ENCODE measurements around the gene DPAGT1.

The DPAGT1 gene

DNA sequence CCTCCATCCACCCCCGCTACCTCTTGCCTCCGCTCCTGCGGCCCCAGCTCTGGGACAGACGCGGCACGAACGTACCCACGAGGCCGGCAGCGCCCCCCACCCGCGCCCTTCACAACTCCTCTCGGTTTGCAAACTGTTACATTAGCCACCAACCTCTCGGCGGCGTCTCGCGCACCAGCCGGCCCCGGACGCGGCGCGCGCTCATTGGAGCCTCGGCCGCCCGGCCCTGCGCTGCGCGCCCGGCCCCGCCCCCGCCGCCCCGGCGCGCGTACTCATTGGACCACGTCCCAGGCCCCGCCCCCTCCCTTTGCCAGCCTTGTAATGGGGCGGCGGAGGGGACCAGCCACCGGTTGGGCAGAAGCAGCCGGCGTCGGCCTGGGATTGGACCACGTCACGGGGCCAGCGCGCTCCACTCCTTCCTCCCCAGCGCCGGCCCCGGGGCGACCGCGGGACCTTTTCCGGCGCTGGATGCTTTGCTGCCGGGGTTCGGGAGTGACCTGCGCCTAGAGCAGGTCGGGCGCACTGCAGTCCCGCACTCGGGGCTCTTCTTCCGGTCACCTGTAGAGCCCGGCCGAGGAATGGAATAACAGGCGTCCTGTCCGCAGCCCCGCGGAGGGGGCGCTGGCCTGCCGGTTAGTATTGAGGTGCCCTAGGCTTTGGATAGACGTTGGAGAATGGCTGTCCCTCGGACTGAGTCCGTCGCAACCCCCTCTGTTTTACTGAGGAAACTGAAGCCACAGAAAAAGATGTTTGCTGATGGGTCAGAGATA lies 44.5 kb downstream of the DPAGT1 start, which contains the start of gene HYOU1:
Gene HYOU1 (minus strand): TSS at position 206 of the 770 bp plus-strand sequence. CDS start 1,045 bp downstream, outside the sequence.
- Histone ChIP-seq H3K27ac (ENCODE audit: low read depth, low read length) (peak within 1 kb of the TSS; percentile 76), H3K27me3 (ENCODE audit: control insufficient read depth, insufficient read depth, low read length) (no peaks in the 10 kb centered on the region), H3K9ac (ENCODE audit: low read length) (peak within 1 kb of the TSS; percentile 63), H3K4me1 (ENCODE audit: control insufficient read depth, insufficient read depth, low read length) (peaks cover 7% of the 10 kb centered on the region), H3K4me3 (ENCODE audit: low read length) (peak within 1 kb of the TSS; percentile 85), H3K36me3 (ENCODE audit: control insufficient read depth, insufficient read depth, low read length) (peaks cover 28% of the 10 kb centered on the region)

DNA sequence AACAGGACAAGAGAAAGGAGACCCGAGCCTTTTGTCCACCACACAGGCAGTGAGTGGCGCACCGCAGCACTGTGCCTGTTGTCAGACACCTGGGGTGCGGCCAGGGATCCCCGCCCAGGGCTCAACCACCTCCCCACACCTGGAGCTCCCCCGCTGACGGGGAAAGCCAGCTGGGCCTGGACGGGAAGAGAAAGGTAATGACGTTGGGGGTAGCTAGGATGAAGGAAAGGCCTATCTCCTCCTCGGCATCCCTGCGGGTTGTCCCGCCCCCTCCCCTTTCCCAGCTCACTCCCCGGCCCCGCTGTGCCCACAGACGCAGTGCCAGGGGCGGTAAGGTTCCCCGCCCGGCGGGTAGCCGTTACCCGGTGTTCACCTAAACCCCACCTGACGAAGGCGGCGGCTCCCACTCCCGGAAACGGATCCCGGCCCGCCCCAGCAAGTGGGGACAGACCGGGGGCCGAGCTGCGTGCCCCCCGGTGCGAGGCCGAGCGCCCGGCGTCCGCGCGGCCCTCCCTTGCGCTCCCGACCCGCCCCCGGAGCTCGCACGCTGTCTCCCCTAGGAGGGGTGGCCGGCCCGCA lies 45.1 kb downstream of the DPAGT1 start:
- Histone ChIP-seq H3K4me1 (ENCODE audit: control insufficient read depth, insufficient read depth, low read length) (peaks cover 7% of the 10 kb centered on the region), H3K36me3 (ENCODE audit: control insufficient read depth, insufficient read depth, low read length) (peaks cover 34% of the 10 kb centered on the region), H3K4me3 (ENCODE audit: low read length) (peak overlapping the region; percentile 80), H3K27me3 (ENCODE audit: control insufficient read depth, insufficient read depth, low read length) (no peaks in the 10 kb centered on the region), H3K27ac (ENCODE audit: low read depth, low read length) (peak overlapping the region; percentile 76), H3K9ac (ENCODE audit: low read length) (peak overlapping the region; percentile 63)

DNA sequence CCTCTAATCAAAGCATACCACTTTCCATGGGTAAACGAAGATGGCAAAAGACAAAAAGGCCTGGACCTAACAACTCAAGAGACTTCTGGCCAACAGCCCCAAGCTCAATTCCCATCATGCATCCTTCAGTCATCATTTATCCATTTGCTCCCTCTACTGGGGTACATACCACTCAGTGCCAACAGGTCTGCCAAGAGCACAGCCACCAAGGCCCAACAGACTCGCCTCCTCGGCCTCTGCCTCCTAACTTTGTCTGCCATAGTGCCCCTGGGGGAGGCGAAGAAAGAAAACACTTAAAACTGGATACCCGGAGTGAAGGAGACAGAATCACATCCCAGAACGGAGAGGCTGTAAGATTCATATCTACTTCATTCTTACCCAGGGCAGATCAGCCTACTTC lies 45.8 kb downstream of the DPAGT1 start:
- Histone ChIP-seq H3K36me3 (ENCODE audit: control insufficient read depth, insufficient read depth, low read length) (peaks cover 40% of the 10 kb centered on the region), H3K4me3 (ENCODE audit: low read length) (peak overlapping the region; percentile 80), H3K9ac (ENCODE audit: low read length) (no peak overlapping the region), H3K27ac (ENCODE audit: low read depth, low read length) (no peak overlapping the region), H3K27me3 (ENCODE audit: control insufficient read depth, insufficient read depth, low read length) (no peaks in the 10 kb centered on the region), H3K4me1 (ENCODE audit: control insufficient read depth, insufficient read depth, low read length) (peaks cover 7% of the 10 kb centered on the region)

DNA sequence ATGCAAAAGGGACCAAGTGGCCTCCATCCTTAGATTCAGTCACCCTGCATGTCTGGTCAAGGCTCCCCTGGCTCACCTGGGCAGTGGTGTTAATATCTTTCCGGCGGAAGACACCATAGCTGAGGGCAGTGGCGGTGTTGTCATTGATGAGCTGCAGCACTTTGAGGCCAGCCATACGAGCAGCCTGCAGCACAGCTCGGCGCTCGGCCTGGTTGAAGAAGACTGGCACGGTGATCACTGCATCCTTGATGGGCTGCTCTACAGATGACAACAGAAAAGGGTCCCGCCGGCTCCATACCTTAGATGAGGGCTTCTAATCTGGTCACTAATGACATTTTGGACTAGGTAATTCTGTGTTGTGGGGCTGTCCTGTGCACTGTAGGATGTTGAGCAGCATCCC lies 47.2 kb downstream of the DPAGT1 start:
- H3K27ac ChIP-seq (ENCODE audit: low read depth, low read length), result no peak overlapping the region
- H3K4me3 ChIP-seq (ENCODE audit: low read length), result no peak overlapping the region
- H3K9ac ChIP-seq (ENCODE audit: low read length), result no peak overlapping the region
- H3K36me3 ChIP-seq (ENCODE audit: control insufficient read depth, insufficient read depth, low read length), result peaks cover 46% of the 10 kb centered on the region
- H3K27me3 ChIP-seq (ENCODE audit: control insufficient read depth, insufficient read depth, low read length), result no peaks in the 10 kb centered on the region
- H3K4me1 ChIP-seq (ENCODE audit: control insufficient read depth, insufficient read depth, low read length), result peaks cover 7% of the 10 kb centered on the region

DNA sequence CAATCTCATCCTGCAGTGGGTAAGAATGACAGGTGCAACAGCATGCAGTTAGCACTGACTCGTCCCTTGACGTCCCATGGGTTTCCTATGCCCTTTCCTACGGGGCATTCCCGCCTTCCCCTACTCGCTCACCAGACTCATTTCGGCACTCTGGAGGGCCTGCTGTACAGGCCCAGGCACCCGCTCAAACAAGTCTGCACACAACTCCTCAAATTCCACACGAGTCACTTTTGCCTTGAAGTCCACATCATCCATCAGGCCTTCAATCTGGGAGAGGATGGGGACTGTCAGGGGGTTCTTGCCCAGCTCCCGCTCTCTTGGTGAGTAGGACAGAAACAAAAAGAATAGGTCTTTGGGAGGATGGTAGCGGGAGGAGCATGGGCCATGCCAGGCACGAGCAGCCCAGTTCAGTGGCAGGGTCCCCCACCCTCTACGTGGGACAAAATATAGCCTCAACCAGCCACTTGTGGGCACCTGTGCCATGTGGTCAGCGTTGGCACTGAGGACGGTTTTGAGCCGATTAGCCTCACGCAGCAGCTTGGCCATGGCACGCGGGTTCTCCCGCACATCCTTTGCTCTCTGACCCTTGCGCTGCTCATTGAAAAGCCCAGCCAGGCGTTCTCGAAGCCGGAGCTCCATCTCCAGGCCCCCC lies 49.4 kb downstream of the DPAGT1 start:
- H3K4me3 ChIP-seq (ENCODE audit: low read length), result no peak overlapping the region
- no peak overlapping the region for H3K9ac ChIP-seq (ENCODE audit: low read length)
- peaks cover 7% of the 10 kb centered on the region for H3K4me1 ChIP-seq (ENCODE audit: control insufficient read depth, insufficient read depth, low read length)
- no peaks in the 10 kb centered on the region for H3K27me3 ChIP-seq (ENCODE audit: control insufficient read depth, insufficient read depth, low read length)
- H3K36me3 ChIP-seq (ENCODE audit: control insufficient read depth, insufficient read depth, low read length), result peaks cover 64% of the 10 kb centered on the region
- H3K27ac ChIP-seq (ENCODE audit: low read depth, low read length), result no peak overlapping the region

DNA sequence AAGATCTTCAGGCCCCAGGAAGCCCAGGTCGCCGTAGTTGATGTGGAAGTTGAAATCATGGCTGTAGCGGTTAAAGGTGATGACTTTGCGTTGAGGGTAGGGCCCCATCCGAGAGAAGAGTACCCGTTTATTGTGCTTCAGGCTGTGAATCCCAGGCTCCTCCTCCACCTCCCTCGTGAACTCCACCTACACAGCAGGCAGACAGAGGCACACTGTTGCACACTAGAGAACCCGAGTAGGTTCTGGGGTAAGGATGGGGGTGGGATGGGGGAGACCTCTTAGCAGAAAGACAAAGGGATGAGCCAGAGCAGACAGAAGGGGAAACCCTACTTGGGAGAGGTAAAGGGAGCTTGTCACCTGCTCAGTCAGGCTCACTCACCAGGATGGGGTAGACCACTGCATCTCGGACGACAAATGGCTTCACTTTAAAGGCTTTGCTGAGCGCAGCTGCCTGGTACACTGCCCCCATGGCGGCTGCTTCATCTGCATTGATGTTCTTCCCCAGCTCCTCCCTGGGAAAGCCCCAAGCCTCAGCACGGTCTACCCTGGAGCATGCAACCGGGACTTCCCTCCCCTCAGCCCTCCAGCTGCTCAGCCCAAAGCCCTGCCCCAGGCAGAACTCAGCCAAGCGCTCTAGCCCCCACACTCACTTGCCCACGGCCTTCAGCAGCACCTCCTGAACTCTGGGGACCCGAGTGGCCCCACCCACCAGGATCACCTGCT lies 50.1 kb downstream of the DPAGT1 start:
- H3K4me3 ChIP-seq (ENCODE audit: low read length), result no peak overlapping the region
- no peak overlapping the region for H3K9ac ChIP-seq (ENCODE audit: low read length)
- H3K27ac ChIP-seq (ENCODE audit: low read depth, low read length), result no peak overlapping the region
- H3K27me3 ChIP-seq (ENCODE audit: control insufficient read depth, insufficient read depth, low read length), result no peaks in the 10 kb centered on the region
- peaks cover 7% of the 10 kb centered on the region for H3K4me1 ChIP-seq (ENCODE audit: control insufficient read depth, insufficient read depth, low read length)
- H3K36me3 ChIP-seq (ENCODE audit: control insufficient read depth, insufficient read depth, low read length), result peaks cover 66% of the 10 kb centered on the region

DNA sequence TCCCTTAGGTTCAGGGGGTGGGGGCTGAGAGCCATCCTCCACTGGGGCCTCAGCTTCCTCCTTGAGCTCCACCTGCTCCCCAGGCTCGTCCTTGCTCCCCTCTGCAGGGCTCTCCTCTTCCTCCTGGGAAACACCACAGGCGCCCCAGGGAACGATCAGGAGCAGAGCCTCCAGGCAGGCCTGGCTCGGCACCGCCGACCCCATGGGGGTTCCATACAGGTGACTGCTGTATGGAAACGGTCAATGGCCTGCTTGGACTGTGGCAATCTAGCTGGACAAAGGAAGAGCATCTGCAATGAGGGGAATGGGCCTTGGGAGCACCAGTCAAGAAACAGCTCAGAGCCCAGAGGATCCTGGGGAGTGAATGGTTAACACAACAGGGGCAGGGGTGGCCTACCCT lies 52.6 kb downstream of the DPAGT1 start:
- Histone ChIP-seq H3K36me3 (ENCODE audit: control insufficient read depth, insufficient read depth, low read length) (peaks cover 58% of the 10 kb centered on the region), H3K27ac (ENCODE audit: low read depth, low read length) (no peak overlapping the region), H3K4me1 (ENCODE audit: control insufficient read depth, insufficient read depth, low read length) (no peaks in the 10 kb centered on the region), H3K4me3 (ENCODE audit: low read length) (no peak overlapping the region), H3K27me3 (ENCODE audit: control insufficient read depth, insufficient read depth, low read length) (no peaks in the 10 kb centered on the region), H3K9ac (ENCODE audit: low read length) (no peak overlapping the region)

DNA sequence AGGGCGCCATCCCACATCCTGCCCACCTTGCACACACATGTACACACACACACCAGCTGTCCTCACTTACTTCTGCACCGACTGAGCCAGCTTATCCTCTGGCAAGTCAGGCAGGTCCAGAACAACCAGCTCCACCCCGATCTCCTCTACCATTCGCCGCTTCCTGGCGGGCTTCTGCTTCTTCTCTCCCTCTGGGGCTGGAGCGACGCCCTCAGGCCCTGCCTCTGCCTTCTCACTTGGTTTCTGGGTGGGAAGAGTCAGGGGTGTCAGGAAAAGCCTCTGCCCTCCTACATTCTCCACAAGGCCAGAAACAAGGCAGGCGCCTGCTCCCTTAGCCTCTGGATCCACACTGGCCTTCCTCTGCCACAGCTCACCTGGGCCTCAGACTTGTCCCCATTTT lies 53.0 kb downstream of the DPAGT1 start:
- Histone ChIP-seq H3K4me1 (ENCODE audit: control insufficient read depth, insufficient read depth, low read length) (no peaks in the 10 kb centered on the region), H3K27ac (ENCODE audit: low read depth, low read length) (no peak overlapping the region), H3K9ac (ENCODE audit: low read length) (no peak overlapping the region), H3K36me3 (ENCODE audit: control insufficient read depth, insufficient read depth, low read length) (peaks cover 54% of the 10 kb centered on the region), H3K4me3 (ENCODE audit: low read length) (no peak overlapping the region), H3K27me3 (ENCODE audit: control insufficient read depth, insufficient read depth, low read length) (no peaks in the 10 kb centered on the region)

DNA sequence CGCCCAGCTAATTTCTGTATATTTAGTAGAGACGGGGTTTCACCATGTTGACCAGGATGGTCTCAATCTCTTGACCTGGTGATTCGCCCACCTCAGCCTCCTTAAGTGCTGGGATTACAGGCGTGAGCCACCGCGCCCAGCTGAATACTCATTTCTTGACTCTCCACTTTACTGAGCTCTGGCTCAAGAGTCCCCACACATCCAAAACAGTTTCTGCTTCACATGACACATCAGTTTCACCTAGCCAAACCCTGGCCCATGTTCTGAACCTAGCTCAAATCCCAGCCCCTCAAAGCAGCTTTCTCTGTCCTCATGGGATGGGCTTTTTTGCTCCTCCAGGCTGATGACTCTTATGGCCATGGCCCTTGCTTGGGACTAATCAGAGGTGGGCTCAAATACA lies 54.4 kb downstream of the DPAGT1 start:
- Histone ChIP-seq H3K27ac (ENCODE audit: low read depth, low read length) (no peak overlapping the region), H3K36me3 (ENCODE audit: control insufficient read depth, insufficient read depth, low read length) (peaks cover 43% of the 10 kb centered on the region), H3K9ac (ENCODE audit: low read length) (no peak overlapping the region), H3K4me3 (ENCODE audit: low read length) (no peak overlapping the region), H3K4me1 (ENCODE audit: control insufficient read depth, insufficient read depth, low read length) (no peaks in the 10 kb centered on the region), H3K27me3 (ENCODE audit: control insufficient read depth, insufficient read depth, low read length) (no peaks in the 10 kb centered on the region)
